Gastroesophageal sphincter (tissue), 3 donors: ENCODE measurements around the gene NHS.

ENCODE experiments used
- EP300 ChIP-seq: sonication (generic); formaldehyde crosslinking; IDR thresholded peaks from one replicate; pipeline ENCODE4 v1.6.1; 2017; ENCODE audit warnings: antibody characterized with exemption, mild to moderate bottlenecking
- POLR2AphosphoS5 ChIP-seq: sonication (generic); formaldehyde crosslinking; IDR thresholded peaks from one replicate; pipeline ENCODE4 v1.6.1; 2017; ENCODE audit warnings: antibody characterized with exemption
- TF ChIP-seq, protein P1 (sequence below), 4 experiments: fragments of 200-600 bp in 2 of 4; fragments of 450-650 bp in 2 of 4; sonication (generic) in 1 of 4; IDR thresholded peaks; one replicate each; pipeline ENCODE4 v1.5.1; 2017 to 2019; ENCODE audit warnings: antibody characterized with exemption in 4 of 4, mild to moderate bottlenecking in 2 of 4, moderate library complexity in 2 of 4

DNA sequence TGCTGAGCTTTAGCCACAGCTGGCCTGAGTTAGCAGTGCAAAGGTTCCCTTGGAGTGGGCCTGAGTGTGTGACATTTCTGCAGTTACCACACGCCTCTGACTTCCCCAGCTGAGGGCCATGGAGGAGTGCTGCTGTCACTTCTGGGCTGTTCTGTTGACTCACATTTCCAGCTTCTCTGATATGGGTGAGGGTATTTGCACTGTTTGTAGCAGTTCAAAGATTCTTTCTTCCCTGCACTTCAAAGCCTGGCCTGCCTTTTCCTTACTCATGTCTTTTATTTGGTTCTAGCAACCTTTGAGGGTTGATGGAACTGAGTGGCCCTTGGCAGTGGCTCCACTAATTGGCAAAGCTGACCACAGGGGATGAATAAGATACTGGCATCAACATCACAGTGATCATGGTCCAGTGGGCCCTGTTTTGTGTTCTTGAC is 335.9 kb downstream of the NHS start:
- TF ChIP-seq, protein P1, sequence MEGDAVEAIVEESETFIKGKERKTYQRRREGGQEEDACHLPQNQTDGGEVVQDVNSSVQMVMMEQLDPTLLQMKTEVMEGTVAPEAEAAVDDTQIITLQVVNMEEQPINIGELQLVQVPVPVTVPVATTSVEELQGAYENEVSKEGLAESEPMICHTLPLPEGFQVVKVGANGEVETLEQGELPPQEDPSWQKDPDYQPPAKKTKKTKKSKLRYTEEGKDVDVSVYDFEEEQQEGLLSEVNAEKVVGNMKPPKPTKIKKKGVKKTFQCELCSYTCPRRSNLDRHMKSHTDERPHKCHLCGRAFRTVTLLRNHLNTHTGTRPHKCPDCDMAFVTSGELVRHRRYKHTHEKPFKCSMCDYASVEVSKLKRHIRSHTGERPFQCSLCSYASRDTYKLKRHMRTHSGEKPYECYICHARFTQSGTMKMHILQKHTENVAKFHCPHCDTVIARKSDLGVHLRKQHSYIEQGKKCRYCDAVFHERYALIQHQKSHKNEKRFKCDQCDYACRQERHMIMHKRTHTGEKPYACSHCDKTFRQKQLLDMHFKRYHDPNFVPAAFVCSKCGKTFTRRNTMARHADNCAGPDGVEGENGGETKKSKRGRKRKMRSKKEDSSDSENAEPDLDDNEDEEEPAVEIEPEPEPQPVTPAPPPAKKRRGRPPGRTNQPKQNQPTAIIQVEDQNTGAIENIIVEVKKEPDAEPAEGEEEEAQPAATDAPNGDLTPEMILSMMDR (IDR thresholded peaks at IDR 0.05) = no peak
- TF ChIP-seq POLR2AphosphoS5 = no peak
- no peak for TF ChIP-seq EP300
